Measurements from ENCODE around the gene LRP3.
"Not testable (repeated sequence)": the region's sequence is repeated elsewhere in the genome, so short reads cannot be mapped to it uniquely, and the experiment has no call there.

Gene LRP3

DNA sequence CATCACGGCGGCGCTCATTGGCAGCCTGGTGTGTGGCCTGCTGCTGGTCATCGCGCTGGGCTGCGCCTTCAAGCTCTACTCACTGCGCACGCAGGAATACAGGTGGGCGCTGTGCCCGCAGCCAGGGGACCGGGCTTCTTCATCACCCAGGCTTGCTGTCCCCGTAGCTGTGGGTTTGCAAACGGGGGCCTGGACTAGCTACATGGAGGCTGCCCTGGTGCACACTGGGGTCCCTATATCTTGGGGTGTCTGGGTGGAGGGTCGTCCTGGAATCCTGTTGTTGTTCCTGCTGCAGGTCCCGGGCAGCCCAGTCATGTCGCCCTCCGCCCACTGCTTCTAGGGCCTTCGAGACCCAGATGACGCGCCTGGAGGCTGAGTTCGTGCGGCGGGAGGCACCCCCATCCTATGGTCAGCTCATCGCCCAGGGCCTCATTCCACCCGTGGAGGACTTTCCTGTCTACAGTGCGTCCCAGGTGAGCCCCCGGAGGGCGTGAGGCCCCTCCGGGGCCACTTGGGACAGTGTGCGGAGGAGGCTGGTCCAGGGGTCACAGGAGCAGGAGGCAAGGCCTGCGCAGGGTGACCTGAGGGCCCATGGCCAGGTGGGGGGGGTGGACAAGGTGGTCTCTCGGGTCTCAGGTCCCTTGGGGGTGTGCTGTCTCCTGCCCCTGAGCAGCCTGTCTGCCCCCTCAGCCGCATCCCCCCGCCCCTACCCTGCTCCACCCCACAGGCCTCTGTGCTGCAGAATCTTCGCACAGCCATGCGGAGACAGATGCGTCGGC is 12.3 kb downstream of the LRP3 start:
- Mint-ChIP-seq H3K36me3 (ENCODE audit: low read depth) (peaks cover 6% of the 10 kb centered on the region), H3K4me3 (no peak overlapping the region), H3K27ac (no peak overlapping the region), H3K4me1 (no peaks in the 10 kb centered on the region), H3K9me3 (no peaks in the 10 kb centered on the region), H3K27me3 (ENCODE audit: low read depth) (no peaks in the 10 kb centered on the region)
- TF ChIP-seq, protein P1, sequence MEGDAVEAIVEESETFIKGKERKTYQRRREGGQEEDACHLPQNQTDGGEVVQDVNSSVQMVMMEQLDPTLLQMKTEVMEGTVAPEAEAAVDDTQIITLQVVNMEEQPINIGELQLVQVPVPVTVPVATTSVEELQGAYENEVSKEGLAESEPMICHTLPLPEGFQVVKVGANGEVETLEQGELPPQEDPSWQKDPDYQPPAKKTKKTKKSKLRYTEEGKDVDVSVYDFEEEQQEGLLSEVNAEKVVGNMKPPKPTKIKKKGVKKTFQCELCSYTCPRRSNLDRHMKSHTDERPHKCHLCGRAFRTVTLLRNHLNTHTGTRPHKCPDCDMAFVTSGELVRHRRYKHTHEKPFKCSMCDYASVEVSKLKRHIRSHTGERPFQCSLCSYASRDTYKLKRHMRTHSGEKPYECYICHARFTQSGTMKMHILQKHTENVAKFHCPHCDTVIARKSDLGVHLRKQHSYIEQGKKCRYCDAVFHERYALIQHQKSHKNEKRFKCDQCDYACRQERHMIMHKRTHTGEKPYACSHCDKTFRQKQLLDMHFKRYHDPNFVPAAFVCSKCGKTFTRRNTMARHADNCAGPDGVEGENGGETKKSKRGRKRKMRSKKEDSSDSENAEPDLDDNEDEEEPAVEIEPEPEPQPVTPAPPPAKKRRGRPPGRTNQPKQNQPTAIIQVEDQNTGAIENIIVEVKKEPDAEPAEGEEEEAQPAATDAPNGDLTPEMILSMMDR (IDR thresholded peaks at IDR 0.05; ENCODE audit: unreplicated experiment in 3 of 3), result no peak

DNA sequence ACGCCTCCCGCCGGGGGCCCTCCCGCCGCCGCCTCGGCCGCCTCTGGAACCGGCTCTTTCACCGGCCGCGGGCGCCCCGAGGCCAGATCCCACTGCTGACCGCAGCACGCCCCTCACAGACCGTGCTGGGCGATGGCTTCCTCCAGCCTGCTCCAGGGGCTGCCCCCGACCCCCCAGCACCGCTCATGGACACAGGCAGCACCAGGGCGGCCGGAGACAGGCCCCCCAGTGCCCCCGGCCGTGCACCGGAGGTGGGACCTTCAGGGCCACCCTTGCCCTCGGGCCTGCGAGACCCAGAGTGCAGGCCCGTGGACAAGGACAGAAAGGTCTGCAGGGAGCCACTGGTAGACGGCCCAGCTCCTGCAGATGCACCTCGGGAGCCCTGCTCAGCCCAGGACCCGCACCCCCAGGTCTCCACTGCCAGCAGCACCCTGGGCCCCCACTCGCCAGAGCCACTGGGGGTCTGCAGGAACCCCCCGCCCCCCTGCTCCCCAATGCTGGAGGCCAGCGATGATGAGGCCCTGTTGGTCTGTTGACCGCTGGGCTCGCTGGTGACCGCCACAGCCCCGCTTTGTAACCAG is 13.0 kb downstream of the LRP3 start:
- Mint-ChIP-seq H3K4me3 (no peak overlapping the region), H3K9me3 (no peaks in the 10 kb centered on the region), H3K27me3 (ENCODE audit: low read depth) (no peaks in the 10 kb centered on the region), H3K36me3 (ENCODE audit: low read depth) (peaks cover 6% of the 10 kb centered on the region), H3K27ac (no peak overlapping the region), H3K4me1 (no peaks in the 10 kb centered on the region)
- TF ChIP-seq, protein P1 (IDR thresholded peaks at IDR 0.05; ENCODE audit: unreplicated experiment in 3 of 3), result no peak

DNA sequence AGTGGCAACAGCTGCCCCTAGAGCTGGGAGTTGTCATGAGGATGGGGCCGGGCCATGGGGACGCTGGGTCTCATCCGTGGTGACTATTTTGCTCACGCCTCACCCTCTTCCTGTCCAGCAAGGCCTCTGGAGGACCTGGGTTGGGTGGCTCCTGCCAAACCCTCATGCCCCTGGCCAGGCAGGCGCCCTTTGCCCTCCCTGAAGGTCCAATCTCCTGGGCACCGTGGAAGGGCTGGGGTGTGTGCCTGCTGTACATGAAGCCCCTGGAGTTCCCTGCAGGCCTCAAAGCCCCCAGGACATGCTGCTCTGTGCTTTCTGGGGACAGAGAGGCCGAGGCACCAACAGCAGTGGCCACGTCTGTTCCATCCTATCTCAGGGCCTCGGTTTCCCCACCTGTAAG is 13.8 kb downstream of the LRP3 start:
- TF ChIP-seq, protein P1 (IDR thresholded peaks at IDR 0.05; ENCODE audit: unreplicated experiment in 3 of 3), result no peak
- Mint-ChIP-seq H3K4me3 (no peak overlapping the region), H3K27me3 (ENCODE audit: low read depth) (no peaks in the 10 kb centered on the region), H3K36me3 (ENCODE audit: low read depth) (peaks cover 3% of the 10 kb centered on the region), H3K27ac (no peak overlapping the region), H3K9me3 (no peaks in the 10 kb centered on the region), H3K4me1 (no peaks in the 10 kb centered on the region)

DNA sequence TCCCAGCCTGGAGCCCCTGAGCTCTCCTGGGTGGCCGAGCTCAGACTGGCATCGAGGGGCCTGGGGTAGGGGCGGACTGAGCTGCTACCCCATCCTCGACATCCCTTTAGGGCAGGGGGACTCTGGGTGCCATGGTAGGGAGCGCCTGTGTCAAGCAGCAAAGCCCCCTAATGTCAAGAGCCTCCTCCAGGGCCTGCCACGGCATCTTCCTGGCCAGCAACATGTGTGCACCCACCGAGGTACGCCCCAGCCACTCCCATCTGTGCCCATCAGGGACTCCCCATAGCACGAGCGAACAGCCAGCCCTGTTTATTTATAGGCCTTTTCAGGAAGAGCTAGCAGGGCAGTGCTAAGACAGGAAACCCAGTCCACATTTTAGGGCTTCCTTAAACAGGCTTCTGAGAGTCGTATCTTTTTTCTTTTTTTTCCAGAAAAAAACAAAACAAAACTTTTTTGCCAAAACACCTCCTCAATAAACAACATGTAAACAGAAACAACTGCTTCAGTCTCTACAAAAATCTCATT is 14.3 kb downstream of the LRP3 start:
- H3K27me3 Mint-ChIP-seq (ENCODE audit: low read depth), result no peaks in the 10 kb centered on the region
- H3K4me1 Mint-ChIP-seq, result no peaks in the 10 kb centered on the region
- no peak overlapping the region for H3K27ac Mint-ChIP-seq
- no peak overlapping the region for H3K4me3 Mint-ChIP-seq
- TF ChIP-seq, protein P1 (IDR thresholded peaks at IDR 0.05; ENCODE audit: unreplicated experiment in 3 of 3), result no peak
- no peaks in the 10 kb centered on the region for H3K9me3 Mint-ChIP-seq
- no peaks in the 10 kb centered on the region for H3K36me3 Mint-ChIP-seq (ENCODE audit: low read depth)

DNA sequence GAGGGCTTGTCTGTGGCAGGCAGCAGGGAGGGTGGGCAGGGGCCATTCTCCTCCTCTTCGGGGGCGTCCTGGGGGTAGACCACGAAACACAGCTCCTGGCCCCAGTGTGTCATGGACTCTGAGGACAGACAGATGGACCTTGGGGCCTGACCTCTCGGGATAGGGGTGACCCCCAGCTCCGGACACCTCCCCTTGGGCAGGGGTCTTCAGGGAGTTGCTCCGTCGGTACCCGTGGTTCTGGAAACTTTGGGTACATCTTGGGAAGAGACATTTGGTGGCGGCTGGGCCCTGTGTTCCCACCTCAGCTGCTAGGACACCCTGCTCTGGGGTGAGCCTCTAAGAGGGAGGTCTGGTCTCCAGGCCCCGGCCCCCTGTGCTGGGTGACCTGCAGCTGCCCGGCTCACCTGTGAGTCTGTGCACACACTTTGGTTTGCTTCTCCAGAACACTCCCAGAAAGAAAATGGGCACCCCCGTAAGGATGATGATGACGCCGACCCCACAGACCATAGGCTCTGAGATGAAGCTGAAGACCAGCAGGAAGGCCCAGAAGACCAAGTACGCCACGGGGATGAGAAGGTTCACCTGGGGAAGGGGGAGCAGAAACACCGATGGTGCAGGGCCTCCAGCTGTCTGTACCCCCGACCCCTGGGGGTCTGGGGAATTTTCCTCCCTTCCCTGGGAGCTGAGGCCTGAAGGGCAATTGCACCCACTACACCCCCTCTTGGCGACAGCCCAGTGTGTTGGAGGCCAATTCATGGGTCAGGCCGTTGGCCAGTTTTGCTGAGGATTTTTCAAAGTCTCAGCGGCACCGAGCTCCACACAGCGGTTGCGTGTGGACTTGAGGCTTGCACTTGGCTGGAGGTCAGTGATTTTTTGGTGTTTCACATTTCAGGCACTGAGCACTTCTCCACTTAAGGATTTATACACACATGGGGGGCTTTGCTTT is 15.0 kb downstream of the LRP3 start:
- Mint-ChIP-seq H3K27me3 (ENCODE audit: low read depth) (no peaks in the 10 kb centered on the region), H3K4me3 (no peak overlapping the region), H3K9me3 (no peaks in the 10 kb centered on the region), H3K4me1 (no peaks in the 10 kb centered on the region), H3K27ac (no peak overlapping the region), H3K36me3 (ENCODE audit: low read depth) (no peaks in the 10 kb centered on the region)
- TF ChIP-seq, protein P1 (IDR thresholded peaks at IDR 0.05; ENCODE audit: unreplicated experiment in 3 of 3), result no peak

DNA sequence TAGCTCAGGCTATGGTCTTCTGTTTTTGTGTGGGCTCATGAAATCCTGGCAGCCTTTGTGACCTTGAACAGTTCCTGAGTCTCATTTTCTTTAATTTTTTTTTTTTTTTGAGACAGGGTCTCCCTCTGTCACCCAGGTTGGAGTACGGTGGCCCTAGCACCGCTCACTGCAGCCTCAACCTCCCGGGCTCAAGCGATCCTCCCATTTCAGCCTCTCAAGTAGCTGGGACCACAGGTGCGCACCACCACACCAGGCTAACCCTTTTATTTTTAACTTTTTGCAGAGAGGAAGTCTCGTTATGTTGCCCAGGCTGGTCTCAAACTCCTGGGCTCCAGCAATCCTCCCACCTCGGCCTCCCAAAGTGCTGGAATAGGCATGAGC is 15.7 kb downstream of the LRP3 start:
- not testable (repeated sequence) for H3K9me3 Mint-ChIP-seq; H3K36me3 Mint-ChIP-seq (ENCODE audit: low read depth); H3K27me3 Mint-ChIP-seq (ENCODE audit: low read depth); H3K27ac Mint-ChIP-seq; H3K4me3 Mint-ChIP-seq; H3K4me1 Mint-ChIP-seq

Data from nephron (organoid).